Activated CD4-positive, alpha-beta memory T cell treated with anti-CD3 and anti-CD28 coated beads for 36 hours (primary cell): ENCODE data around the gene CHST11. TPM values are rescaled to one million over a fixed set of nuclear protein-coding genes. Genes with fewer than 3 reads are reported as not detected.
"Not testable (repeated sequence)": the region's sequence is repeated elsewhere in the genome, so short reads cannot be mapped to it uniquely, and the experiment has no call there.

ENCODE experiments used
- CTCF ChIA-PET: fragments of 350-600 bp; sonication (Branson Sonifier 250); formaldehyde crosslinking; loops from one replicate; lab custom pipeline; 2021; ENCODE audit warnings: antibody characterized with exemption, inconsistent platforms; lab: Charles Lee
- POLR2A ChIA-PET: fragments of 350-600 bp; sonication (Branson Sonifier 250); formaldehyde crosslinking; loops from one replicate; lab custom pipeline; 2021; ENCODE audit warnings: antibody characterized with exemption; lab: Charles Lee
- DNase-seq: peaks from one replicate; pipeline ENCODE4 v3.0.0-alpha.2; 2020
- H3K27ac Mint-ChIP-seq: one replicate; pipeline ENCODE4 v1.8.0; 2021; ENCODE audit warnings: mixed read lengths
- H3K27me3 Mint-ChIP-seq: one replicate; pipeline ENCODE4 v1.8.0; 2021; ENCODE audit warnings: mixed read lengths
- H3K36me3 Mint-ChIP-seq: one replicate; pipeline ENCODE4 v1.8.0; 2021; ENCODE audit warnings: mixed read lengths
- H3K4me1 Mint-ChIP-seq: one replicate; pipeline ENCODE4 v1.8.0; 2021; ENCODE audit warnings: low read depth, mixed read lengths
- H3K4me3 Mint-ChIP-seq: one replicate; pipeline ENCODE4 v1.8.0; 2021; ENCODE audit warnings: mild to moderate bottlenecking, mixed read lengths
- H3K9me3 Mint-ChIP-seq: one replicate; pipeline ENCODE4 v1.8.0; 2021; ENCODE audit warnings: mixed read lengths
- intact Hi-C: fragments of 100-400 bp; cut with micrococcal nuclease; formaldehyde crosslinking; loops from one replicate; pipeline ENCODE4 v1.15.1; 2023
- total RNA-seq, 2 experiments: library from RNA; stranded (reverse); gene quantifications; one replicate each; pipeline ENCODE4 v1.2.3, GENCODE V29; 2021

CHST11 gene
- total RNA-seq, 2 experiments from 2014 or later = 58.3 to 59.0 TPM

DNA sequence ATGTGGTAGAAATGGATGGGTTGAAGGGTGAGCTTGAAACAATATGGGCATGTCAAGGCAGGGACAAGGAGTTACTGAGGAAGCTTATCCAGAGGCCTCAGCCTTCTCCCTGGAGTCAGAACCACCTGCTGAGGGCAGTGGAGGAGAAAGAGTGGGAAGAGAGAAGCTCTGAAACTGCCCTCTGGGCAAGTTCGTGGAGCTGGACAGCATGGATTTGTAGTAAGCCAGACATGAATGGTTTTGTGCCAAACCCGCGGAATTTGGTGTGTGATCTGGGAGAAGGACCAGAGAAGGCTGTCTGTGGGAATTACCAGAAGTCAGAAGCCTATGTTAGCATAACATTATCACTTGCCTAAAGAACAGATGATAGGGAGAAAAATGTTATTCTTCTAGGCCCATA, 336.5 kb downstream of the CHST11 start:
- H3K4me3 Mint-ChIP-seq = no peak overlapping the region
- H3K4me1 Mint-ChIP-seq = peaks cover 2% of the 10 kb centered on the region
- peaks cover 3% of the 10 kb centered on the region for H3K27me3 Mint-ChIP-seq
- no peak overlapping the region for H3K27ac Mint-ChIP-seq
- no peaks in the 10 kb centered on the region for H3K9me3 Mint-ChIP-seq
- intact Hi-C loops = no loop called here
- ChIA-PET POLR2A (no interaction called here), CTCF (interaction anchor here (1.0 kb wide), 2 partner anchors 18 to 259 kb away, joined by 3 read pairs; no protein-coding TSS in a partner anchor)
- no peak for DNase-seq
- H3K36me3 Mint-ChIP-seq = no peaks in the 10 kb centered on the region

DNA sequence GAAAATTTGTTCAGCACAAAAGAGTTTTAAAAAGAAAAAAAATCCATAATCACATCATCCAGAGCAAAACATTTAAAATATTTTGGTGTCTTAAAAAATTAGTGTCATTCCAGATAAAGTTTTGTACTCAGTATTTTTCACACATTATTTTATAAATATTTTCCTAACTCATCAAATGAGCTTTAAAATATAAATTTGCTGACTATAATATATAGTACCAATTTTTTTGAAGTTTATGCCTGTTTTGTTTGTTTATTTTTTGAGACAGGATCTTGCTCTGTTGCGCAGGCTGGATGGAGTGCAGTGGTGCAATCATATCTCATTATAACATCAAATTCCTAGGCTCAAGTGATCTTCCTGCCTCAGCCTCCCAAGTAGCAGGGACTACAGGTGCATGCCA, 337.2 kb downstream of the CHST11 start:
- Mint-ChIP-seq H3K9me3 (no peaks in the 10 kb centered on the region), H3K4me1 (peaks cover 2% of the 10 kb centered on the region), H3K4me3 (no peak overlapping the region), H3K27me3 (peaks cover 3% of the 10 kb centered on the region), H3K27ac (no peak overlapping the region), H3K36me3 (no peaks in the 10 kb centered on the region)
- DNase-seq = no peak
- CTCF ChIA-PET = interaction anchor here (1.0 kb wide), 2 partner anchors 19 to 258 kb away, joined by 3 read pairs; no protein-coding TSS in a partner anchor
- intact Hi-C loops = no loop called here
- POLR2A ChIA-PET = no interaction called here

DNA sequence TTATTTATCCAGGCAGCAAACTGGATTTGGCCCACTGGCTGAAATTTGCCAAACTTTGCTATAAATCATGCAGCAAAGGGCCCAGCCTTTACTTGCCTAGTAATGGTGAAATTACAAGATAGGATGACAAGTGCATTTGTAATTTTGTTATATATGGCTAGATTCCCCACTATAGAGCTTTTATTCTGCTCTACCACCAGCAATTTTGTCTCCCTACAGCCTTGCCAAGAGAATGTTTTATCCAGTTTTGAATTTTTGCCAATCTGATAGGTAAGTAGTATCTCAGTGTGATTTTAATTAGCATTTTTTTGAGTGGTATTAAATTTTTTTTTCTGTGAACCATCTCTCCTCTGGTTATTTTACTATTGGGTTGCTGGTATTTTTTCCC, 339.7 kb downstream of the CHST11 start:
- H3K27ac Mint-ChIP-seq = no peak overlapping the region
- H3K9me3 Mint-ChIP-seq = no peaks in the 10 kb centered on the region
- H3K4me1 Mint-ChIP-seq = no peaks in the 10 kb centered on the region
- CTCF ChIA-PET = no interaction called here
- POLR2A ChIA-PET = no interaction called here
- no peak for DNase-seq
- peaks cover 3% of the 10 kb centered on the region for H3K27me3 Mint-ChIP-seq
- intact Hi-C loops = no loop called here
- H3K36me3 Mint-ChIP-seq = no peaks in the 10 kb centered on the region
- H3K4me3 Mint-ChIP-seq = no peak overlapping the region

DNA sequence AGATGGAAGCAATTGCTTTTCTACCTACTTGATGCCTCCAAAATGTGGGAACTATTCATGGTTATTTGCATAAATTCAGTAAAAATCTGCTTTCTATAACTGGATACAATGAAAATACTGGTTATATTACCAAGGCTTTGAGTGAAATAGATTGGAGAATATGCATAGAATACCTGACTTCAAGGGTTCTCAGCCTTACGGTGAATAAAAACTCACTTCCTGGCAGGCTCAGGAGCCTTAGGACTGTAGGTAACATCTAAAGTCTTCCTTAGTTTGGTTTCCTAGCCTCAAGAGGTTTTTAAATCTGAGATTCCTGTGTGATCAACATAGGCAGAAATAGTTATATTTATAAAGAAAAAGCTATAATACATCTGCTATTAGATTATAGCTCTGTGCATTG, 342.7 kb downstream of the CHST11 start:
- POLR2A ChIA-PET = interaction anchor here (0.7 kb wide), 1 partner anchor 435 kb away, joined by 3 read pairs; no protein-coding TSS in a partner anchor
- H3K9me3 Mint-ChIP-seq = no peaks in the 10 kb centered on the region
- H3K27ac Mint-ChIP-seq = no peak overlapping the region
- H3K36me3 Mint-ChIP-seq = no peaks in the 10 kb centered on the region
- no peak overlapping the region for H3K4me3 Mint-ChIP-seq
- H3K4me1 Mint-ChIP-seq = no peaks in the 10 kb centered on the region
- intact Hi-C loops = no loop called here
- CTCF ChIA-PET = interaction anchor here (1.1 to 1.5 kb wide), 3 partner anchors 9 to 441 kb away, joined by 3 to 9 read pairs (median 4); no protein-coding TSS in a partner anchor
- no peak for DNase-seq
- H3K27me3 Mint-ChIP-seq = peaks cover 3% of the 10 kb centered on the region

DNA sequence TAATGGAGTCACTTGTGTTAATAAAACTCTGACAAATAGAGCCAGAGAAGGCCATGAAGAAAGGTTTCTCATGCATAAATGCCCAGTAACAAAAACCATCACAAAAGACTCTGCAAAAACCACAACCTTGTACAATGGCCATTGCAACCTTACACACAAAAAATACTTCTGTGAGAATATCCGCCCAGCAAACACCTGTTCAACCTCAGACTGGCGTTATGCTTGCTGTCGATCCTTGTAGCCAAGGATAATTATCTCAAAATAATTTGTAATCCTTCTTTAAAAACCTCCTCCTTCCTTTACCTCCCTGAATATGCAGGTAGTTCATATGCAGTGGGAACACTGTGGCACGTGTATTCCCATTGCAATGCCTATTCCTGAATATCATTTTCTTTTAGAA, 344.3 kb downstream of the CHST11 start:
- Mint-ChIP-seq H3K4me1 (no peaks in the 10 kb centered on the region), H3K27ac (no peak overlapping the region), H3K9me3 (no peaks in the 10 kb centered on the region), H3K27me3 (no peaks in the 10 kb centered on the region), H3K4me3 (no peak overlapping the region), H3K36me3 (no peaks in the 10 kb centered on the region)
- ChIA-PET POLR2A (no interaction called here), CTCF (interaction anchor here (1.5 kb wide), 1 partner anchor 10 kb away, joined by 9 read pairs; no protein-coding TSS in a partner anchor)
- DNase-seq = no peak
- intact Hi-C loops = no loop called here

DNA sequence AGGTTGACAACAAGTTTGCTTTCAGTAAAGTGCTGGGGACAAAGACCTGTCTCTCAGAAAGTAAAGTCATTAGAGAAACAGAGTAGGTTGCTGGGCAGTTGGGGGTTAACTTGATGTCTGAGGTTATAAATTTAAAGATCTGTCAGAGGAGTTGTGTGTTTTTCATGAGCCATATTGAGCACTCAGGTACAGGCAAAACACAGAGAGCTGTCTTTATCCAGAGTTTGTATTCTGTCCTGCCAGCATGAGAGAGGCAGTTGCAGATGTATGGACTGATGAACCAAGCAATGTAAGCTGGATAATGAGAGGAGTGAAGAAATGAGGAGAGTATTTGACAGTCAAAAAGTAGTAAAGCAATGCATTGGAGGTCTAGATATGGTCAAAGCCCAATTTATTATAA, 344.7 kb downstream of the CHST11 start:
- H3K4me3 Mint-ChIP-seq = no peak overlapping the region
- no peaks in the 10 kb centered on the region for H3K36me3 Mint-ChIP-seq
- DNase-seq = no peak
- H3K27ac Mint-ChIP-seq = no peak overlapping the region
- POLR2A ChIA-PET = no interaction called here
- no peaks in the 10 kb centered on the region for H3K9me3 Mint-ChIP-seq
- H3K27me3 Mint-ChIP-seq = no peaks in the 10 kb centered on the region
- CTCF ChIA-PET = no interaction called here
- H3K4me1 Mint-ChIP-seq = no peaks in the 10 kb centered on the region
- intact Hi-C loops = no loop called here

DNA sequence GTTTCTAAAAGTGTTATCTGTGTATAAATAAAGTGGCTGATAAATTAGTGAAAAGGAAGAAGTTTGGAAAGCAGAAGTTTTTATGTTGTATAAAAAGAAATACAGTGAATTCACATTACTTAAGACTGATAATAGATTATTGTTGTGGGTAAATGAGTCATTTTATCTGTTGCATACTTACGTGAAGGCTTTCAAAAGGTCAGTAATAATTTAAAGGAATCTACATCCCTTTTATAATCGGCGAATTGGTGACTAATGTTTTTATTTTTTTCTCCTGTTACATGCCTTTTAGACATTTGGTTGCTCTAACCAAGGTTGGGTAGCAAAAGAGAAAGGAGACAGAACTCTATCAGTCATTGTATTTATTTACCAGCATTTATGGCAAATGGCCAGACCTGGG, 345.5 kb downstream of the CHST11 start:
- ChIA-PET POLR2A (no interaction called here), CTCF (interaction anchor here (1.5 kb wide), 1 partner anchor 12 kb away, joined by 8 read pairs; no protein-coding TSS in a partner anchor)
- Mint-ChIP-seq H3K9me3 (no peaks in the 10 kb centered on the region), H3K4me3 (no peak overlapping the region), H3K27ac (no peak overlapping the region), H3K27me3 (no peaks in the 10 kb centered on the region), H3K36me3 (no peaks in the 10 kb centered on the region), H3K4me1 (no peaks in the 10 kb centered on the region)
- DNase-seq = no peak
- intact Hi-C loops = no loop called here

DNA sequence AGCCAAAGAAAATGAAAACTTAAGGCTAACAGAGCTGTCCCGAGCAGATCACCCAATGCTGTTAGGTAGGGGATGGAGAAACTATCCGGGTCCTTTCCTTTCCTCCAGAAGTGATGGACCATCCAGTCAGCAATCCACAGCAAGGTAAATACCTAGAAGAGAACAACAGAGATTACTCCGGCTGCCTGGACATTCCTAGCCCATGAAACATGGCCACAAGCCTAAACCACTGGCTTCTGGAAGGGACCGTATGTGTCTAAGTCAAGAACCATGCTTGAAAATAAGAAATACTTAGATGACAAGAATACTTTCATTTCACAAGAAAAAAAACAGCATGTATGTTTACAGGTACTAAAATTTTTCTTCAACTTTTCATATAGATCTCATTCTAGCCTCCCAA, 348.4 kb downstream of the CHST11 start:
- ChIA-PET POLR2A (no interaction called here), CTCF (interaction anchor here (1.4 kb wide), 1 partner anchor 15 kb away, joined by 4 read pairs; no protein-coding TSS in a partner anchor)
- H3K9me3 Mint-ChIP-seq = no peaks in the 10 kb centered on the region
- H3K36me3 Mint-ChIP-seq = no peaks in the 10 kb centered on the region
- H3K4me1 Mint-ChIP-seq = no peaks in the 10 kb centered on the region
- H3K4me3 Mint-ChIP-seq = no peak overlapping the region
- no peaks in the 10 kb centered on the region for H3K27me3 Mint-ChIP-seq
- intact Hi-C loops = no loop called here
- no peak overlapping the region for H3K27ac Mint-ChIP-seq
- DNase-seq = no peak

DNA sequence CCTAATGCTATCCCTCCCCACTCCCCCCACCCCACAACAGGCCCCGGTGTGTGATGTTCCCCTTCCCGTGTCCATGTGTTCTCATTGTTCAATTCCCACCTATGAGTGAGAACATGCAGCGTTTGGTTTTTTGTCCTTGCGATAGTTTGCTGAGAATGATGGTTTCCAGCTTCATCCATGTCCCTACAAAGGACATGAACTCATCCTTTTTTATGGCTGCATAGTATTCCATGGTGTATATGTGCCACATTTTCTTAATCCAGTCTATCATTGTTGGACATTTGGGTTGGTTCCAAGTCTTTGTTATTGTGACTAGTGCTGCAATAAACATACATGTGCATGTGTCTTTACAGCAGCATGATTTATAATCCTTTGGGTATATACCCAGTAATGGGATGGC, 349.4 kb downstream of the CHST11 start:
- POLR2A ChIA-PET, H3K9me3 Mint-ChIP-seq, DNase-seq, H3K27me3 Mint-ChIP-seq, intact Hi-C loops, H3K4me1 Mint-ChIP-seq, H3K27ac Mint-ChIP-seq, H3K4me3 Mint-ChIP-seq, CTCF ChIA-PET, H3K36me3 Mint-ChIP-seq: not testable (repeated sequence)

DNA sequence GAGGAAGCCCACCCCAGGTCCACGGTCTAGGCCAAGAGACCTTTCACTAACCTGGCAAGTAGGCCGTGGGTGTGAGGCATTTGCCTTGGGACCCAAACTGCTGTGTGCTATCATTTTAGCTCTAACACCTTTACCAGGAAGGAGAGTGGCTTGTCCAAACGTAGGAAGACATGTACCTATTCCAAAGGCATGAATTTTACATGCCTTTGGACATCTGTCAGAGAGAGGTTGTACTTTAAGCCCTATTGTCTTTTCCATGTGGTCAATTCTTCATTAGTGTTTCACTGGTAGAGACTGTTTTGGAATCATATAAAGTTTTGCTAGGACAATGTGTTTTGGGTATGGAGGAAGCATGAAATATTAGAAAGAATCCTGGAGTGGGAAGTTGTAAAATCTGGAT, 352.5 kb downstream of the CHST11 start:
- CTCF ChIA-PET = no interaction called here

DNA sequence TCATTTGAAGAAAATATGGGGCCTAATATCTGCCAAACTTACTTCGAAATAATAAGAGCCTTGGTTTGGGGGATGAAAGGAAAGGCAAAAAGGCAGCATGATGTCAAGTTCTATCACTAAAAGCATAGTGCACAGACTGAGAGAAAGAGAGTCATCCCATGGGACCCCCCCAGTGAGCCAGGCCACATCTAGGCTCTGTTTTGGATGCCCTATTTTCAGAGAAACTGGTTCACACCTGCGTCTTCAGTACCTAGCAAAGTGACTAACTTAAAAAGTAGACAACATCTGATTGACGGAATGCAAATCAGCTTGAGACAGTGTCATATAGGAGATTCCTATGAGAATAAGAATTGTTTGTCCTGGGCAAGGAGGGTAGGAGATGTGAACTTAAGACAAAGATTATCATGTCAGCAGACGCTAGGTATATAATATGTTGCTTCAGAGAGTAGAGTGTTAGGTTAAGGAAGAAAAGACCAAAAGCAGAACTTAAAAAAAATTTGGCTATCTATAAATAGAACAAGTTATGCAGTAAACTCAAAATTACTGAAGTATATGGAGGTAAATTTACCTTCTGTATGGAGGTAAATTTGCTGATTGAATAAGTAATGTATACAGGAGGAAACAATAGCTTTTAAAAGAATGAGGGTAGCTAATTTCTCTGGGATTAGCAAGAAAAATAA, 353.1 kb downstream of the CHST11 start:
- Mint-ChIP-seq H3K9me3 (no peaks in the 10 kb centered on the region), H3K36me3 (no peaks in the 10 kb centered on the region), H3K27me3 (no peaks in the 10 kb centered on the region), H3K4me3 (no peak overlapping the region), H3K4me1 (no peaks in the 10 kb centered on the region), H3K27ac (no peak overlapping the region)
- POLR2A ChIA-PET = no interaction called here
- no peak for DNase-seq
- CTCF ChIA-PET = no interaction called here
- intact Hi-C loops = no loop called here

More for the DNA sequence above, 352.5 kb downstream of the CHST11 start:
- no peak overlapping the region for H3K4me3 Mint-ChIP-seq
- no peaks in the 10 kb centered on the region for H3K27me3 Mint-ChIP-seq
- no peak for DNase-seq
- H3K27ac Mint-ChIP-seq = no peak overlapping the region
- intact Hi-C loops = no loop called here
- H3K36me3 Mint-ChIP-seq = no peaks in the 10 kb centered on the region
- H3K9me3 Mint-ChIP-seq = no peaks in the 10 kb centered on the region
- H3K4me1 Mint-ChIP-seq = no peaks in the 10 kb centered on the region
- POLR2A ChIA-PET = no interaction called here
